Left lung (tissue), 10 donors: ENCODE results near the gene MC1R. TPM values are rescaled to one million over a fixed set of nuclear protein-coding genes. Genes with fewer than 3 reads are reported as not detected.
"Not testable (repeated sequence)": the region's sequence is repeated elsewhere in the genome, so short reads cannot be mapped to it uniquely, and the experiment has no call there.

Experiments
- ATAC-seq: fragments of 200-7000 bp; cut with Tn5 transposase; one replicate; pipeline ENCODE4 v1.9.1; 2020; ENCODE audit warnings: moderate library complexity
- DNase-seq, 4 donors: peaks; one replicate each; pipeline ENCODE4 v3.0.0-alpha.2; 2013 to 2020
- H3K27ac ChIP-seq, 2 donors: fragments of 200-600 bp; sonication (generic) in 1 of 2; one replicate each; pipeline versions ENCODE4 v1.5.0 to v1.8.0; 2020 to 2021
- H3K27me3 ChIP-seq, 2 donors: fragments of 200-600 bp; sonication (generic) in 1 of 2; one replicate each; pipeline versions ENCODE4 v1.5.0 to v1.8.0; 2020 to 2021
- H3K36me3 ChIP-seq, 2 donors: fragments of 200-600 bp; sonication (generic) in 1 of 2; one replicate each; pipeline versions ENCODE4 v1.5.0 to v1.8.0; 2020 to 2021
- H3K4me1 ChIP-seq, 2 donors: fragments of 200-600 bp; one replicate each; pipeline ENCODE4 v1.8.0; 2021
- H3K4me3 ChIP-seq, 2 donors: fragments of 200-600 bp; sonication (generic) in 1 of 2; one replicate each; pipeline versions ENCODE4 v1.5.0 to v1.8.0; 2020 to 2021; ENCODE audit warnings: mild to moderate bottlenecking in 1 of 2
- H3K9me3 ChIP-seq, 2 donors: fragments of 200-600 bp; sonication (generic) in 1 of 2; one replicate each; pipeline versions ENCODE4 v1.5.0 to v1.8.0; 2020 to 2021
- intact Hi-C, 2 donors: fragments of 100-400 bp; cut with DNase I; formaldehyde crosslinking; loops; one replicate each; pipeline versions ENCODE4 v1.11.2 to v1.14.2; 2022
- polyA plus RNA-seq, 6 donors: library from polyadenylated mRNA; unstranded; fragments of 120-200 nt; gene quantifications; one replicate each; pipeline ENCODE4 v1.2.1, GENCODE V29; 2013; ENCODE audit not compliant: insufficient read length in 6 of 6
- total RNA-seq, 2 donors: library from RNA; stranded (reverse); fragmentation: NEBNext Ultra II Directional; extraction: Animal tissue kit (Norgen Biotek cat#: 25700); gene quantifications; one replicate each; pipeline ENCODE4 v1.2.1, GENCODE V29; 2021
- TF ChIP-seq, protein P1 (sequence below), 2 donors: fragments of 200-600 bp; sonication (generic) in 1 of 2; IDR thresholded peaks; one replicate each; pipeline versions ENCODE4 v1.5.0 to v1.8.0; 2021; ENCODE audit warnings: antibody characterized with exemption in 2 of 2
- donor health status: DM: no; HTN: yes; CAD: no.
- donor health status: DM: no; HTN: no; CAD: no.

Gene MC1R
- total and polyA plus RNA-seq, 8 donors: 2.9 to 5.0 (median 3.4) TPM

DNA sequence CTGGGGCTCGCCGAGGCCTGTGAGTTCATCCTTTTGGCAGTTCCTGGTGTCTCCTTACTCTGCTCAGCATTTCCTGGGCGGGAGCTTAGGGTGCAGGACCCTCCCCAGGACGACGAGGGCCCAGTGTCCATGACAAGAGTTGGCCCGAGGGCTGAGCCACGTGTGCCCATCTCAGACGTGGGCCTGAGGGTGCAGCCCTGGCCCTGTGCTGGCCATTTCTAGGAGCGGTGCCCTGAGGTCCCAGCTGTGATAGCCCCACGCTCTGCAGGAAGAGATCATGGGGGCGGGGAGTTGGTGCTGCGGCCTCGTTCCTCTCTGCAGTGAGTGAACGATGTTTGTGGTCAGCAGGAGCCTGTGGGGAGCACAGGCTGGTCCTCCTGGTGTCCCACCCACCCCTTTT, 6.0 kb upstream of the MC1R start:
- peaks cover 0 to under 1% of the 10 kb centered on the region in 2 donors for H3K27me3 ChIP-seq
- H3K36me3 ChIP-seq: peaks cover 0 to 49% of the 10 kb centered on the region in 2 donors
- TF ChIP-seq, protein P1, sequence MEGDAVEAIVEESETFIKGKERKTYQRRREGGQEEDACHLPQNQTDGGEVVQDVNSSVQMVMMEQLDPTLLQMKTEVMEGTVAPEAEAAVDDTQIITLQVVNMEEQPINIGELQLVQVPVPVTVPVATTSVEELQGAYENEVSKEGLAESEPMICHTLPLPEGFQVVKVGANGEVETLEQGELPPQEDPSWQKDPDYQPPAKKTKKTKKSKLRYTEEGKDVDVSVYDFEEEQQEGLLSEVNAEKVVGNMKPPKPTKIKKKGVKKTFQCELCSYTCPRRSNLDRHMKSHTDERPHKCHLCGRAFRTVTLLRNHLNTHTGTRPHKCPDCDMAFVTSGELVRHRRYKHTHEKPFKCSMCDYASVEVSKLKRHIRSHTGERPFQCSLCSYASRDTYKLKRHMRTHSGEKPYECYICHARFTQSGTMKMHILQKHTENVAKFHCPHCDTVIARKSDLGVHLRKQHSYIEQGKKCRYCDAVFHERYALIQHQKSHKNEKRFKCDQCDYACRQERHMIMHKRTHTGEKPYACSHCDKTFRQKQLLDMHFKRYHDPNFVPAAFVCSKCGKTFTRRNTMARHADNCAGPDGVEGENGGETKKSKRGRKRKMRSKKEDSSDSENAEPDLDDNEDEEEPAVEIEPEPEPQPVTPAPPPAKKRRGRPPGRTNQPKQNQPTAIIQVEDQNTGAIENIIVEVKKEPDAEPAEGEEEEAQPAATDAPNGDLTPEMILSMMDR (IDR thresholded peaks at IDR 0.05): no peak
- no peak overlapping the region for H3K27ac ChIP-seq
- peaks cover under 1 to 10% of the 10 kb centered on the region in 2 donors for H3K4me1 ChIP-seq
- H3K9me3 ChIP-seq: no peaks in the 10 kb centered on the region
- no peak overlapping the region for H3K4me3 ChIP-seq
- DNase-seq (no peak), ATAC-seq (no peak)
- intact Hi-C loops: no loop called here

DNA sequence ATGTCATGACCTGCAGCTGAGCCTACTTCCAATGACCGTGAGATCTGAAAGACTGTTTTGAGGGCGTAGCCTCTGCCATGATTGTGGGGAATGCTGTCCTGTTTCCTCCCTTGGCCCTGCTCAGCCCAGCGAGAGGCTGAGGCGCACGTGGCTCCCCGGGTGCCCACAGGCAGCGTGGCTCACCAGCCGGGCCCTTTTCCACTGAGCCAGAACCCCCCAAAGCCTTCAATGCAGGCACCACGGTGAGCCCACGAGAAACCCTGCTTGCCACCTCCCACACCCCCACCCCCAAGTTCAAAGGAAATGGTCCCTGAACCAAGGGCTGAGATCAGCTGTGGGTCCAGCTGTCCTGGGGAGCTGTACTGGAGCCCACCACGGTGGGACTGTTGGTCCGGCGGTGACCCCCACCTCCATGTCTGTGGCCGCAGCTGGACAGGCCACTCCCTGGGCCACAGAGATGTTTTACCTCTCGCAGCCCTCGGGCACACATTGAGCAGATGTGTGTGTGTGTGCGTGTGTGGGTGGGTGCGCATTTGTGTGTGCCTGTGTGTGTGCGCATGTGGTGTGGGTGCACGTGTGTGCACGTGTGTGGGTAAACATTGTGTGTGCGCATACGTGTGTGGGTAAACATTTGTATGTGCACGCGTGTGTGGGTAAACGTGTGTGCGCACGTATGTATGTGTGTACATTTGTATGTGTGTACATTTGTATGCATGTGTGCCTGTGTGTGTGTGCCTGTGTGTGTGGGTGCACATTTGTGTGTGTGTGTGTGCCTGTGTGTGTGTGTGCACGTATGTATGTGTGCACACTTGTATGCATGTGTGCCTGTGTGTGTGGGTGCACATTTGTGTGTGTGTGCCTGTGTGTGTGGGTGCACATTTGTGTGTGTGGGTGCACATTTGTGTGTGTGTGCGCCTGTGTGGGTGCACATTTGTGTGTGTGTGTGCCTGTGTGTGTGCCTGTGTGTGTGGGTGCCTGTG, 5.0 kb upstream of the MC1R start:
- peaks cover 0 to 11% of the 10 kb centered on the region in 2 donors for H3K27me3 ChIP-seq
- no peaks in the 10 kb centered on the region for H3K9me3 ChIP-seq
- ATAC-seq: no peak
- H3K36me3 ChIP-seq: peaks cover 0 to 48% of the 10 kb centered on the region in 2 donors
- no peak overlapping the region for H3K4me3 ChIP-seq
- intact Hi-C loops: no loop called here
- H3K27ac ChIP-seq: no peak overlapping the region
- no peak for DNase-seq
- TF ChIP-seq, protein P1 (IDR thresholded peaks at IDR 0.05): no peak
- peaks cover 11 to 21% of the 10 kb centered on the region in 2 donors for H3K4me1 ChIP-seq

DNA sequence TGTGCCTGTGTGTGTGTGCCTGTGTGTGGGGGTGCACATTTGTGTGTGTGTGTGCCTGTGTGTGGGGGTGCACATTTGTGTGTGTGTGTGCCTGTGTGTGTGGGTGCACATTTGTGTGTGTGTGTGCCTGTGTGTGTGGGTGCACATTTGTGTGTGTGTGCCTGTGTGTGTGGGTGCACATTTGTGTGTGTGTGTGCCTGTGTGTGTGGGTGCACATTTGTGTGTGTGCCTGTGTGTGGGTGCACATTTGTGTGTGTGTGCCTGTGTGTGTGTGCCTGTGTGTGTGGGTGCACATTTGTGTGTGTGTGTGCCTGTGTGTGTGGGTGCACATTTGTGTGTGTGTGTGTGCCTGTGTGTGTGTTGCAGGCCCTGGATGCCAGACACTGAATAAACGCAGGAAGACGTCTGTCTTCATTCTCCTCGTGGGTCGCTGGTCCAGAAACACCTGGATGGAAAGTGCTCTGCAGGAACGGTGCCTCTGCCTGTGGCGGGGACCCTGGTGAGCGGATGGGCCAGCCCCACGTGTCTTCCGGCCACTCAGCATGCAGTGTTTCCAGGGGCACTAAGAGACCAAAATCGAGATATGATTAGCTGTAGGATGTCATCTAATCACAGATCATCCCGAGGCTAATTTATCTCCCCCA, 3.9 kb upstream of the MC1R start:
- intact Hi-C loops, H3K4me3 ChIP-seq, DNase-seq, ATAC-seq, H3K27ac ChIP-seq, H3K9me3 ChIP-seq: not testable (repeated sequence)
- peaks cover 0 to 22% of the 10 kb centered on the region in 2 donors for H3K27me3 ChIP-seq
- H3K4me1 ChIP-seq: peaks cover 13 to 28% of the 10 kb centered on the region in 2 donors
- peaks cover 0 to 38% of the 10 kb centered on the region in 2 donors for H3K36me3 ChIP-seq

DNA sequence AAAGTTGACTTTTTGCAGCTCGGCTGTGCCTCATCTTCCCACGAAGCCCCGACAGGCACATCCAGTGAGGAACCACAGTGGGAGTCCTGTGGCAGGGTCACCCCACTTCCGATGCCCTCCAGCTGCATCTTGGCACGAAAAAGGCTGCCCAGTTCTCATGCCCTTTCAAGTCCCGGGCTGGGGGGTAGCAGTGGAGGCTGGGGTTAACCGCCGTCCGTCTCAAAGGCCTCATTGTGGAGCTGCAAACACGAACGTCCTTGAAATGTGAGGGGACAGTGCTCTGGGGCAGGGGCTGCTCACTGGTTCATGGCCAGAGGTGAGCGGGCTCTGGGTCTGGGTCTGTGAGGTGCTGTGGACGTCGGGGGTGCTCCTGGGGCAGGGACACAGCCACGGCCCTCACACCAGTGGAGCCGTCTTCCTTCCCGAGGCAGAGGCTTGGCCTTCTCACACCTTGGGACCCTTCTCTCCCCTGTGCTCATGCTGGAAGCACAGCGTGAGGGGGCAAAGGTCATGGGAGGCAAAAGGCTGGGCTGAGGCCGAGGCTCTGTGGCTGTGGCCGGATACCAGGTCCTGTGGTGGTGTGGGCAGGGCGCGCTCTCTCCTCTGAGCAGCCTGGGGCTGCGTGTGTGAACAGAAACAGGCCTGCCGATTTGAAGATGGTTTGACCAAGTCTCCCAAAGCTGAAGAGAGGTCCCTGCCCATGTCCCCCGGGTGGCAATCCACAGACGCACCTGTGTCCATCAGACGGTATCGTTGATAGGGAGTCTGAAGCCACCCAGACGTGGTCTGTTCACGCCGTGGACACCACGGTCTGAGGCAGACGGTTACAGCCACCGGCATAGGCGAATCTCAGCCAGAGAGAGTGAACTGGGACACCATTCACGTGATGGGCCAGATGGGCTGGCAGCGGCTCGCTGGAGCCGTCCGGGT, 3.1 kb upstream of the MC1R start:
- Histone ChIP-seq H3K4me1 (peaks cover 13 to 28% of the 10 kb centered on the region in 2 donors), H3K27ac (no peak overlapping the region), H3K9me3 (no peaks in the 10 kb centered on the region), H3K4me3 (no peak overlapping the region), H3K36me3 (peaks cover 0 to 32% of the 10 kb centered on the region in 2 donors), H3K27me3 (peaks cover 0 to 30% of the 10 kb centered on the region in 2 donors)
- intact Hi-C loops: no loop called here
- TF ChIP-seq, protein P1 (IDR thresholded peaks at IDR 0.05): no peak
- DNase-seq: no peak
- no peak for ATAC-seq

DNA sequence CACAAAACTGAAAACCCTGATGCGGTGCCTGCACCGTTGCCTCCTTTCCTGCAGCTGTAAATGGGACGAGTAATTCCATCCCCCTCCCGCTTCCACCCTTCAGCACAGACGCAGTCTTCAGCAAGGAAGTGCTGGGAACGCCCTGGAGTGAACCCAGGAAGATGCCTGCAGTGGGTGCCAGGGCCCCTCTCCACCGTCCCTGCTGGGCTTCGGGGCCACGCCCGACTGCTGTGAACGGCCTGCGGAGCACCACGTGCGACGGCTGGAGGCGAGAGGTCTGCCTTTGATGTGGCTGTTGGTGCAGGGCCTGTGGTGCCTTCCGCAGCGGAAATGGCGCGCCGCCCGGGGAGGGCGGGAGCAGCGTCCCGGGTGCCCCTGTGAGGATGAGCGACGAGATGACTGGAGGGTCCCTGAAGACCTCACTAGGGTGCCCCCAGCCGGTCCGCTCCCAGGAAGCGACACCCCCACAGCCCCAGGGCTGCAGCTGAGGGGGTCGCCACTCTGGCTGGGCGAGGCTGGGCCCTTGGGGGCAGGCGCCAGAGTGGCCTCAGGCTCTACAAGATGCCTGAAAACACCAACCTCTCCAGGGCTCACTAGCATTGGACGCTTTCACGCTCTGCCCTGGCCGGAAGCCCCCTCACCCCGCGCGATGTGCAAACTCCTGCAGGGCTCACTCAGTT, 749 bp upstream of the MC1R start:
- DNase-seq (peak in 3 of 4 donors; percentile 76 to 93 (median 77)), ATAC-seq (peak; percentile 23)
- Histone ChIP-seq H3K27me3 (peaks cover 0 to 53% of the 10 kb centered on the region in 2 donors), H3K27ac (peak overlapping the region; percentile 15 to 62), H3K4me1 (peaks cover 27 to 52% of the 10 kb centered on the region in 2 donors), H3K9me3 (no peaks in the 10 kb centered on the region), H3K36me3 (peaks cover 0 to 8% of the 10 kb centered on the region in 2 donors), H3K4me3 (peak overlapping the region; percentile 10 to 23)
- TF ChIP-seq, protein P1 (IDR thresholded peaks at IDR 0.05): no peak
- intact Hi-C loops: no loop called here
